HFF-Myc (cell line): ENCODE data around the gene POU2F3.
A peak's percentile ranks its signal among the peaks of the same experiment; 100 is the strongest.

Experiments
- DNase-seq: peaks from one replicate; pipeline ENCODE4 v3.0.0-alpha.2; 2011; ENCODE audit warnings: low read depth; ENCODE audit errors: extremely low read depth
- H3K4me3 ChIP-seq: replicated peaks from 2 replicates; pipeline ENCODE4 v1.5.1; 2011; ENCODE audit warnings: low read depth, mild to moderate bottlenecking, control low read depth, low read length
- TF ChIP-seq, protein P1 (sequence below): IDR thresholded peaks from 2 replicates; pipeline ENCODE4 v1.5.1; 2012; ENCODE audit warnings: mild to moderate bottlenecking, low read depth, low read length, control low read depth; ENCODE audit errors: missing control alignments

POU2F3 gene

DNA sequence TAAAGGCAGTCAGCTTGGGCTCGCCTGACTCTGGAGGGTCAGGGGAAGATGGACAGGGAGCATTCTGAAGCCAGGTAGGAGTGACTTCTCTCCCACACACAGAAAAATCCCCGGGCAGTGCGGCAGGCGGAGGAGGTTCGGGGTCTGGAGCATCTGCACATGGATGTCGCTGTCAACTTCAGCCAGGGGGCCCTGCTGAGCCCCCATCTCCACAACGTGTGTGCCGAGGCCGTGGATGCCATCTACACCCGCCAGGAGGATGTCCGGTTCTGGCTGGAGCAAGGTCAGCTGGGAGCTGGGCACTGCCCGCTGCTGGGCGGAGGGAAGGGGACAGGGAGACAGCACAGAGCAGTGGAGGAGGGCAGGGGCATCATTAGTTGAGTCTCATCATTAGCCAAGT is 13.2 kb upstream of the POU2F3 start:
- TF ChIP-seq, protein P1, sequence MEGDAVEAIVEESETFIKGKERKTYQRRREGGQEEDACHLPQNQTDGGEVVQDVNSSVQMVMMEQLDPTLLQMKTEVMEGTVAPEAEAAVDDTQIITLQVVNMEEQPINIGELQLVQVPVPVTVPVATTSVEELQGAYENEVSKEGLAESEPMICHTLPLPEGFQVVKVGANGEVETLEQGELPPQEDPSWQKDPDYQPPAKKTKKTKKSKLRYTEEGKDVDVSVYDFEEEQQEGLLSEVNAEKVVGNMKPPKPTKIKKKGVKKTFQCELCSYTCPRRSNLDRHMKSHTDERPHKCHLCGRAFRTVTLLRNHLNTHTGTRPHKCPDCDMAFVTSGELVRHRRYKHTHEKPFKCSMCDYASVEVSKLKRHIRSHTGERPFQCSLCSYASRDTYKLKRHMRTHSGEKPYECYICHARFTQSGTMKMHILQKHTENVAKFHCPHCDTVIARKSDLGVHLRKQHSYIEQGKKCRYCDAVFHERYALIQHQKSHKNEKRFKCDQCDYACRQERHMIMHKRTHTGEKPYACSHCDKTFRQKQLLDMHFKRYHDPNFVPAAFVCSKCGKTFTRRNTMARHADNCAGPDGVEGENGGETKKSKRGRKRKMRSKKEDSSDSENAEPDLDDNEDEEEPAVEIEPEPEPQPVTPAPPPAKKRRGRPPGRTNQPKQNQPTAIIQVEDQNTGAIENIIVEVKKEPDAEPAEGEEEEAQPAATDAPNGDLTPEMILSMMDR: no peak

GRCh38 chr11:120227228-120227852 is 12.6 kb upstream of the POU2F3 start:
- TF ChIP-seq, protein P1: no peak
- DNase-seq: no peak

More for the DNA sequence above, 13.2 kb upstream of the POU2F3 start:
- no peak for DNase-seq
- H3K4me3 ChIP-seq: no peak overlapping the region

DNA sequence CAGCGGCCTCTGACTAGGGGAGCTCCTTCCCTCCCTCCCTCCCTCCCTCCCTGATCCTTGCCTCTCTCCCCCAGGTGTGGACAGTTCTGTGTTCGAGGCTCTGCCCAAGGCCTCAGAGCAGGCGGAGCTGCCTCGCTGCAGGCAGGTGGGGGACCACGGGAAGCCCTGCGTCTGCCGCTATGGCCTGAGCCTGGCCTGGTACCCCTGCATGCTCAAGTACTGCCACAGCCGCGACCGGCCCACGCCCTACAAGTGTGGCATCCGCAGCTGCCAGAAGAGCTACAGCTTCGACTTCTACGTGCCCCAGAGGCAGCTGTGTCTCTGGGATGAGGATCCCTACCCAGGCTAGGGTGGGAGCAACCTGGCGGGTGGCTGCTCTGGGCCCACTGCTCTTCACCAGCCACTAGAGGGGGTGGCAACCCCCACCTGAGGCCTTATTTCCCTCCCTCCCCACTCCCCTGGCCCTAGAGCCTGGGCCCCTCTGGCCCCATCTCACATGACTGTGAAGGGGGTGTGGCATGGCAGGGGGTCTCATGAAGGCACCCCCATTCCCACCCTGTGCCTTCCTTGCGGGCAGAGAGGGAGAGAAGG is 11.1 kb upstream of the POU2F3 start:
- TF ChIP-seq, protein P1: peak; percentile 46
- DNase-seq: no peak
- no peak overlapping the region for H3K4me3 ChIP-seq

More at GRCh38 chr11:120227228-120227852, 12.6 kb upstream of the POU2F3 start:
- H3K4me3 ChIP-seq: no peak overlapping the region

DNA sequence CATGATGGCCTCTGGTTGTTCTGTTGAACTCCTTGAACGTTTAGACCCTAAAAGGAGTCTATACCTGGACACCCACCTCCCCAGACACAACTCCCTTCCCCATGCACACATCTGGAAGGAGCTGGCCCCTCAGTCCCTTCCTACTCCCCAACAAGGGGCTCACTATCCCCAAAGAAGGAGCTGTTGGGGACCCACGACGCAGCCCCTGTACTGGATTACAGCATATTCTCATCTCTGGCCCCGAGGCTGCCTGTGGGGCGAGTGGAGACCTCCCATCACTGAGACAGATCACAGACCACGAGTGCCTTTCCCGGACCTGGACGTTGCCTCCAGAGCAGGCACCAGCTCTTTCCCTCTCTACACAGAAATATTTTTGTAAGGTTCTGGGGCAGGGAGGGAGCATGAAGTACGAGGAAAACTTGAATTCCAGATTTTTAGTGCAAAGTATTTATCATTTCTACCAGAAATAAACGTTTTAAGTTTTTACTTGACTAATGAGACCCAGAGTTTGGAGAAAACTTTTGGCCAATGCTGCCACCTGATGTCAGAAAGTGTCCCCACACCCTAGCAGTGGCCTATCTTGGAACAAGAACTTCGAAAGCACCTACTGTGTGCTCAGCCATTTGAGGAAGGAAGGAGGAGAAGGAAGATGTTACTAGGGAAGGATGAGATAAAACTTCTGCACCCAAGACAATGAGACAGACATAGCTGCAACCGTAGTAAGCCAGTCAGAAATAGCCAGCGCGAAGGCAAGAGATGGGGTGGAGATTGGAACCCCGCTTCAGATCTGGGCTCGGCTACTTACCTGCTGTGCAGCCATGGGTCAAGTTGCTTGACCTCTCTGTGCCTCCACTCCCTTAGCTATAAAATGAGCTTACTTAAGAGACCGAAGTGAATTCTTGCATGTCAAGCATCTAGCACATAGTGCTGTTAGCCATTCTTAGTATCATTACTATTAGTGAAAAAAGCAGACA is 10.2 kb upstream of the POU2F3 start:
- no peak for DNase-seq
- no peak overlapping the region for H3K4me3 ChIP-seq
- TF ChIP-seq, protein P1: peak; percentile 60

DNA sequence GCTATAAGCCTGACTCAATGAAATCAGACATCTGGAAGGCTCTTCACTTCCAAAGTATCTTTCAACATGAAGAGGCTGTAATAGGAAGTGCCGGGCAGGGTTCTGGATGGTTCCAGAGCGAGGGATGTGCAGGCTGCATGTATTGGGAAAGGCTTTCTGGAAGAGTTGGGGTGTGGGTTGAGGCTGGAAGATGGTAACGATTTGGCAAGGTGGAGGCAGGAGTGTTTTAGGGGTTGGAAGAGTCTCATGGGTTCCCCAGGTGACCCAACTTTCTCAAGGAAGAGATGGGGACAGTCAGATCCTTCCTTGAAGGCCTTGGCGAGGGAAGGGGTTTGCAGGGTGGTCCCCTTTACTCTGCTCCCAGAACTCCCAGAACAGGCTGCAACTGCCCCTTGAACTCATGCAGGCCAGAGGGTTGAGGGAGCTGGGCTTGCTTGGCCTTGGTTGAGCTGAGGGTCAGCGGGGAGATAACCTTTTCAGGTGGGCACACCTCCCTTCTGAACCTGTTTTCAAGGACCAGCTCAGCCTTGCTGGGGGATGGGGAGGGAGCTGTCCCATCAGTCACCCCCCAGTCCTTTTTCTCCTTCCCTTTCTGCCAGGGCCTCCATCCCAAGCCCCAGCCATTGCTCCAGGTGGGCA is 9.4 kb upstream of the POU2F3 start:
- TF ChIP-seq, protein P1: no peak
- no peak for DNase-seq
- no peak overlapping the region for H3K4me3 ChIP-seq

- no peak for DNase-seq
- TF ChIP-seq, protein P1: no peak
- no peak overlapping the region for H3K4me3 ChIP-seq
Measured at GRCh38 chr11:120231963-120232362, 8.0 kb upstream of the POU2F3 start.
